ENCODE data around the gene NCAM1. TPM values are rescaled to one million over a fixed set of nuclear protein-coding genes. Genes with fewer than 3 reads are reported as not detected.
"Not testable (repeated sequence)": the region's sequence is repeated elsewhere in the genome, so short reads cannot be mapped to it uniquely, and the experiment has no call there.

Gene NCAM1
- total RNA-seq, 1 donor from 2014 or later = 3.9 TPM

GRCh38 chr11:113022262-113022661, 61.0 kb downstream of the NCAM1 start:
- no peak for DNase-seq (ENCODE audit: low read depth)

- no peak for DNase-seq (ENCODE audit: low read depth)
Measured at GRCh38 chr11:113023228-113023627, 62.0 kb downstream of the NCAM1 start.

- DNase-seq (ENCODE audit: low read depth) = no peak
Measured at GRCh38 chr11:113023986-113024385, 62.8 kb downstream of the NCAM1 start.

GRCh38 chr11:113026778-113027177, 65.6 kb downstream of the NCAM1 start:
- no peak for DNase-seq (ENCODE audit: low read depth)

GRCh38 chr11:113034576-113034975, 73.4 kb downstream of the NCAM1 start:
- no peak for DNase-seq (ENCODE audit: low read depth)

- no peak for DNase-seq (ENCODE audit: low read depth)
Measured at GRCh38 chr11:113035708-113036107, 74.5 kb downstream of the NCAM1 start.

- DNase-seq (ENCODE audit: low read depth) = no peak
Measured at GRCh38 chr11:113043698-113044097, 82.5 kb downstream of the NCAM1 start.

- no peak for DNase-seq (ENCODE audit: low read depth)
Measured at GRCh38 chr11:113045146-113045545, 83.9 kb downstream of the NCAM1 start.

- DNase-seq (ENCODE audit: low read depth) = no peak
Measured at GRCh38 chr11:113046866-113047265, 85.6 kb downstream of the NCAM1 start.

GRCh38 chr11:113048820-113049768, 87.9 kb downstream of the NCAM1 start:
- DNase-seq (ENCODE audit: low read depth) = peak; percentile 61

GRCh38 chr11:113053042-113053441, 91.8 kb downstream of the NCAM1 start:
- DNase-seq (ENCODE audit: low read depth) = not testable (repeated sequence)

GRCh38 chr11:113057038-113057437, 95.8 kb downstream of the NCAM1 start:
- no peak for DNase-seq (ENCODE audit: low read depth)

- no peak for DNase-seq (ENCODE audit: low read depth)
Measured at GRCh38 chr11:113059548-113059947, 98.3 kb downstream of the NCAM1 start.

- DNase-seq (ENCODE audit: low read depth) = no peak
Measured at GRCh38 chr11:113065330-113065729, 104.1 kb downstream of the NCAM1 start.

GRCh38 chr11:113072237-113072858, 111.1 kb downstream of the NCAM1 start:
- no peak for DNase-seq (ENCODE audit: low read depth)

- no peak for DNase-seq (ENCODE audit: low read depth)
Measured at GRCh38 chr11:113073290-113073953, 112.2 kb downstream of the NCAM1 start.

- DNase-seq (ENCODE audit: low read depth) = no peak
Measured at GRCh38 chr11:113075586-113076095, 114.4 kb downstream of the NCAM1 start.

- DNase-seq (ENCODE audit: low read depth) = no peak
Measured at GRCh38 chr11:113077379-113077778, 116.2 kb downstream of the NCAM1 start.

- no peak for DNase-seq (ENCODE audit: low read depth)
Measured at GRCh38 chr11:113082341-113082955, 121.2 kb downstream of the NCAM1 start.

- DNase-seq (ENCODE audit: low read depth) = no peak
Measured at GRCh38 chr11:113083571-113083970, 122.4 kb downstream of the NCAM1 start.

- no peak for DNase-seq (ENCODE audit: low read depth)
Measured at GRCh38 chr11:113084297-113084696, 123.1 kb downstream of the NCAM1 start.

- DNase-seq (ENCODE audit: low read depth) = no peak
Measured at GRCh38 chr11:113085446-113085845, 124.2 kb downstream of the NCAM1 start.

Data from renal cortical epithelial cell (primary cell).